ENCODE measurements around the gene CERS6. TPM values are rescaled to one million over a fixed set of nuclear protein-coding genes. Genes with fewer than 3 reads are reported as not detected.

CERS6 gene
- total RNA-seq, 1 donor from 2014 or later = 22.4 TPM

- intact Hi-C loops (cut with micrococcal nuclease) = no loop called here
- Mint-ChIP-seq H3K36me3 (ENCODE audit: low read depth) (peaks cover 50% of the 10 kb centered on the region), H3K9me3 (no peaks in the 10 kb centered on the region), H3K4me1 (ENCODE audit: low read depth) (peaks cover 17% of the 10 kb centered on the region), H3K27me3 (ENCODE audit: low read depth) (no peaks in the 10 kb centered on the region), H3K27ac (no peak overlapping the region), H3K4me3 (ENCODE audit: low read depth) (no peak overlapping the region)
- no peak for DNase-seq (ENCODE audit: low spot score)
These were observed 105.9 kb downstream of the CERS6 start for GRCh38 chr2:168561991-168562390.

- Mint-ChIP-seq H3K4me1 (ENCODE audit: low read depth) (peaks cover 14% of the 10 kb centered on the region), H3K4me3 (ENCODE audit: low read depth) (no peak overlapping the region)
These were observed 106.9 kb downstream of the CERS6 start for GRCh38 chr2:168562971-168563370.

GRCh38 chr2:168564641-168565040 lies 108.6 kb downstream of the CERS6 start:
- Mint-ChIP-seq H3K4me3 (ENCODE audit: low read depth) (no peak overlapping the region), H3K36me3 (ENCODE audit: low read depth) (peaks cover 40% of the 10 kb centered on the region), H3K9me3 (no peaks in the 10 kb centered on the region), H3K27me3 (ENCODE audit: low read depth) (no peaks in the 10 kb centered on the region), H3K27ac (no peak overlapping the region), H3K4me1 (ENCODE audit: low read depth) (peaks cover 12% of the 10 kb centered on the region)
- DNase-seq (ENCODE audit: low spot score) = no peak
- intact Hi-C loops (cut with micrococcal nuclease) = no loop called here

More at GRCh38 chr2:168562971-168563370, 106.9 kb downstream of the CERS6 start:
- Mint-ChIP-seq H3K9me3 (no peaks in the 10 kb centered on the region), H3K27ac (no peak overlapping the region), H3K27me3 (ENCODE audit: low read depth) (no peaks in the 10 kb centered on the region), H3K36me3 (ENCODE audit: low read depth) (peaks cover 49% of the 10 kb centered on the region)
- no peak for DNase-seq (ENCODE audit: low spot score)
- intact Hi-C loops (cut with micrococcal nuclease) = no loop called here

GRCh38 chr2:168565112-168565511 lies 109.0 kb downstream of the CERS6 start:
- Mint-ChIP-seq H3K4me3 (ENCODE audit: low read depth) (no peak overlapping the region), H3K27me3 (ENCODE audit: low read depth) (no peaks in the 10 kb centered on the region), H3K4me1 (ENCODE audit: low read depth) (peaks cover 12% of the 10 kb centered on the region), H3K9me3 (no peaks in the 10 kb centered on the region), H3K27ac (no peak overlapping the region), H3K36me3 (ENCODE audit: low read depth) (peaks cover 36% of the 10 kb centered on the region)
- intact Hi-C loops (cut with micrococcal nuclease) = no loop called here
- no peak for DNase-seq (ENCODE audit: low spot score)

GRCh38 chr2:168565512-168565911 lies 109.4 kb downstream of the CERS6 start:
- Mint-ChIP-seq H3K9me3 (no peaks in the 10 kb centered on the region), H3K4me1 (ENCODE audit: low read depth) (peaks cover 12% of the 10 kb centered on the region), H3K4me3 (ENCODE audit: low read depth) (no peak overlapping the region), H3K27ac (no peak overlapping the region), H3K36me3 (ENCODE audit: low read depth) (peaks cover 32% of the 10 kb centered on the region), H3K27me3 (ENCODE audit: low read depth) (no peaks in the 10 kb centered on the region)
- intact Hi-C loops (cut with micrococcal nuclease) = no loop called here
- no peak for DNase-seq (ENCODE audit: low spot score)

GRCh38 chr2:168566974-168567665 lies 111.0 kb downstream of the CERS6 start:
- Mint-ChIP-seq H3K9me3 (no peaks in the 10 kb centered on the region), H3K36me3 (ENCODE audit: low read depth) (peaks cover 18% of the 10 kb centered on the region), H3K4me1 (ENCODE audit: low read depth) (peaks cover 14% of the 10 kb centered on the region), H3K27ac (no peak overlapping the region), H3K27me3 (ENCODE audit: low read depth) (no peaks in the 10 kb centered on the region), H3K4me3 (ENCODE audit: low read depth) (no peak overlapping the region)
- DNase-seq (ENCODE audit: low spot score) = no peak
- intact Hi-C loops (cut with micrococcal nuclease) = no loop called here

GRCh38 chr2:168567836-168568235 lies 111.8 kb downstream of the CERS6 start:
- Mint-ChIP-seq H3K36me3 (ENCODE audit: low read depth) (peaks cover 18% of the 10 kb centered on the region), H3K4me1 (ENCODE audit: low read depth) (peaks cover 17% of the 10 kb centered on the region), H3K27me3 (ENCODE audit: low read depth) (no peaks in the 10 kb centered on the region), H3K4me3 (ENCODE audit: low read depth) (no peak overlapping the region), H3K27ac (no peak overlapping the region), H3K9me3 (no peaks in the 10 kb centered on the region)
- intact Hi-C loops (cut with micrococcal nuclease) = no loop called here
- no peak for DNase-seq (ENCODE audit: low spot score)

GRCh38 chr2:168568476-168569267 lies 112.6 kb downstream of the CERS6 start:
- Mint-ChIP-seq H3K9me3 (no peaks in the 10 kb centered on the region), H3K36me3 (ENCODE audit: low read depth) (peaks cover 19% of the 10 kb centered on the region), H3K27me3 (ENCODE audit: low read depth) (no peaks in the 10 kb centered on the region), H3K4me1 (ENCODE audit: low read depth) (peaks cover 19% of the 10 kb centered on the region), H3K27ac (no peak overlapping the region), H3K4me3 (ENCODE audit: low read depth) (no peak overlapping the region)
- no peak for DNase-seq (ENCODE audit: low spot score)
- intact Hi-C loops (cut with micrococcal nuclease) = no loop called here

GRCh38 chr2:168571061-168571460 lies 115.0 kb downstream of the CERS6 start:
- DNase-seq (ENCODE audit: low spot score) = no peak
- intact Hi-C loops (cut with micrococcal nuclease) = no loop called here
- Mint-ChIP-seq H3K4me3 (ENCODE audit: low read depth) (no peak overlapping the region), H3K9me3 (no peaks in the 10 kb centered on the region), H3K36me3 (ENCODE audit: low read depth) (peaks cover 13% of the 10 kb centered on the region), H3K27me3 (ENCODE audit: low read depth) (no peaks in the 10 kb centered on the region), H3K27ac (no peak overlapping the region), H3K4me1 (ENCODE audit: low read depth) (peaks cover 13% of the 10 kb centered on the region)

GRCh38 chr2:168573128-168573903 lies 117.2 kb downstream of the CERS6 start:
- Mint-ChIP-seq H3K27me3 (ENCODE audit: low read depth) (no peaks in the 10 kb centered on the region), H3K9me3 (no peaks in the 10 kb centered on the region)
- intact Hi-C loops (cut with micrococcal nuclease) = no loop called here

GRCh38 chr2:168574856-168575630 lies 119.0 kb downstream of the CERS6 start:
- intact Hi-C loops (cut with micrococcal nuclease) = no loop called here
- Mint-ChIP-seq H3K27me3 (ENCODE audit: low read depth) (no peaks in the 10 kb centered on the region), H3K4me1 (ENCODE audit: low read depth) (peaks cover 13% of the 10 kb centered on the region), H3K9me3 (no peaks in the 10 kb centered on the region), H3K27ac (no peak overlapping the region), H3K4me3 (ENCODE audit: low read depth) (no peak overlapping the region), H3K36me3 (ENCODE audit: low read depth) (peaks cover 16% of the 10 kb centered on the region)
- no peak for DNase-seq (ENCODE audit: low spot score)

More at GRCh38 chr2:168573128-168573903, 117.2 kb downstream of the CERS6 start:
- H3K4me1 Mint-ChIP-seq (ENCODE audit: low read depth) = peaks cover 13% of the 10 kb centered on the region
- H3K27ac Mint-ChIP-seq = no peak overlapping the region
- DNase-seq (ENCODE audit: low spot score) = no peak
- H3K4me3 Mint-ChIP-seq (ENCODE audit: low read depth) = no peak overlapping the region
- H3K36me3 Mint-ChIP-seq (ENCODE audit: low read depth) = peaks cover 13% of the 10 kb centered on the region

- Mint-ChIP-seq H3K27me3 (ENCODE audit: low read depth) (no peaks in the 10 kb centered on the region), H3K36me3 (ENCODE audit: low read depth) (peaks cover 21% of the 10 kb centered on the region), H3K27ac (no peak overlapping the region), H3K9me3 (no peaks in the 10 kb centered on the region), H3K4me1 (ENCODE audit: low read depth) (peaks cover 23% of the 10 kb centered on the region), H3K4me3 (ENCODE audit: low read depth) (no peak overlapping the region)
- intact Hi-C loops (cut with micrococcal nuclease) = no loop called here
- no peak for DNase-seq (ENCODE audit: low spot score)
These were observed 121.8 kb downstream of the CERS6 start for GRCh38 chr2:168577885-168578284.

Data from activated T-helper 2 cell treated with anti-CD3 and anti-CD28 coated beads, Interferon-gamma antibody, Interleukin-2, Interleukin-4, amounts not matched to agents 10 μg/mL and 5 μg/mL and 100 μg/mL, durations not matched to agents 14 hours and 24 hours and 36 hours (primary cell).